CMK (cell line): Measurements from ENCODE around the gene PSD2.

Experiments
- DNase-seq: peaks from one replicate; pipeline ENCODE4 v3.0.0-alpha.2; 2010; ENCODE audit warnings: low read depth

PSD2 gene

DNA sequence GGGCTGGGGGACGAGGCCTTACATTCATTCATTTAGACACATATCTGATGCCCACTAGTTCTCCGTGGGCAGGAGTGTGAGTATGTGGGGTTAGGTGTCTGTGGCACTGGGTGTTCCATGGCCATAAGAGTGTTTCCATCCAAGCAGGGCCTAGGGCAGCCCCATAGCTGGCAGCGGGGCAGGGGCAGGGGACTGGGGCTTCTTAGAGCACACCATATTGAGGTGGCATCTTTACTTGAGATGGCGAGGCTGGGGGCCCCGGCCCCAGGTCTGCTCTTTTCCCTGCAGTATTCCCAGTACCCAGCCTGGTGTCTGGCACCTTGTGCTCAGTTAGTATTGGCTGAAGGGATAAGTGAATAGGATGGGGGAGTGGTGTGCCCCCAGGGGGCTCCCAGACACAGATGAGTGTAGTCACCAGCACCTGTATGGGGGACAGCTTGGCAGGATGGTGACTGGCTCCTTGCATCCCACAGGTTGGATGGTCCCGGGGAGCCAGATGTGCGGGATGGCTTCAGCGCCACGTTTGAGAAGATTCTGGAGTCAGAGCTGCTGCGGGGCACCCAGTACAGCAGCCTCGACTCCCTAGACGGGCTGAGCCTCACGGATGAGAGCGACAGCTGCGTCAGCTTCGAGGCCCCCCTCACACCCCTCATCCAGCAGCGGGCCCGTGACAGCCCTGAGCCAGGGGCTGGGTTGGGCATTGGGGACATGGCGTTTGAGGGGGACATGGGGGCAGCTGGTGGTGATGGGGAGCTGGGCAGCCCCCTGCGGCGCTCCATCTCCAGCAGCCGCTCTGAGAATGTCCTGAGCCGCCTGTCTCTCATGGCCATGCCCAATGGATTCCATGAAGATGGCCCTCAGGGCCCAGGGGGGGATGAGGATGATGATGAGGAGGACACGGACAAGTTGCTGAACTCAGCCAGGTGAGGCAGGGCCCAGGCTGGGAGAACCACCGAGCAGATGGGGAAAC, 17.5 kb downstream of the PSD2 start:
- DNase-seq = no peak

DNA sequence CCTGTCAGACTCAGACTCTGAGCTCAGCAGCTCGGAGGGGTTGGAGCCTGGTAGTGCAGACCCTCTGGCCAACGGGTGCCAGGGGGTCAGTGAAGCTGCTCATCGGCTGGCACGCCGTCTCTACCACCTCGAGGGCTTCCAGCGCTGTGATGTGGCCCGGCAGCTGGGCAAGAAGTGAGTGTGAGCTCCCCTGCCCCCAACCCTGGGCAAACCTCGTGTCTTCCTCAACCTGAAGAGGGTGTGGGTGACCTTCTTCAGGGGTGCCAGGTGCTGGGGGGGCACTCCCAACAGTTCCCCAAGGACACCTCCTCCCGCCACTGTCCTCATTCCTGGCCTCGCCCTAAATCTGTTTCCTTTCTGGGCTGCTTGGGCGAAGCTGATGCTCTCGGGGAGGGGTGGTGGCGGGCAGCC, 18.6 kb downstream of the PSD2 start:
- no peak for DNase-seq

DNA sequence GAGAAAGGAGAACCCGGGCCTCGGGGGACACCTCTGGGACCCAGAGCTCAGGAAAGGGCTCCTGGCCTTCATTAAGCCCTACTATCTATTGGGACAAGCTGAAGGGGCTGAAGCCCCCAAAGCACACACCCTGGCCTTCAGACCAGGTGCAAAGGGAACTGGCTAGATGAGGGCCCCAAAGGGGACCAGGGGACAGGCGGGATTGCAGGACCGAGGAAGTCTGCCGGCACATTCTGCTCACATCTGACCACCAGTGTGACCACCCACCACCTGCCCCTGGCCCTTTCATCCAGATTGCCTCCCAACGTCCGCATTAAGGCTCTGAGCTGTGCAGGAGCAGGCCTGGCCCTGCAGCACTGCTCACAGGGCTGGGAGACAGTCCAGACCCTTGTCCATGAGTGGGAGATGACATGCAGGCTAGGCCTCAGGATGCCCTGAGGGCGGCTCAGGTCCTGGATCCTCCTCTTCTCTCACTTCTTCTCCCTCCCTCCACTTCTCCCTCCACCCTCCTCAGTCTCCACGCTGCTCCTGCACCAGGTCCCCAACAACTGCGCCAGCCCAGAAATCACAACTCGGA, 19.2 kb downstream of the PSD2 start:
- DNase-seq = no peak

DNA sequence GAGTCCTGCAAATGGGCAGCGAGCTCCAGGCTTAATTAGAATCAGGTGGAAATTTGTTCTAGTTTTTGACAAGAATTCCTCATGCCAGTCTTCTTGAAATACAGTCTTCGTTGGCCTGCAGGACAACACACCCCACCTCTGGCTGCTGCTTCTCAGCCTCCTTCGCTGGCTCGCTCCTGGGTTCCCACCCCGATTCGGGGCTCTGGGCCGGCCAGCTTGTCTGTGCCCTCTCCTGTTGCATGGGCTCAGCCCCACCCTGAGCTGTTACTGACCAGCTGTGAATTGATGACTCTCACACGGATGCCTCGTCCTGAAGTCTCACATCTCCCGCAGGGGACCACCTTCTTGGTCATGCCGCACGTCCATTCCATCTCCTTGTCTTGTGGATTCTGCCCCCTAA, 21.0 kb downstream of the PSD2 start:
- DNase-seq = no peak

DNA sequence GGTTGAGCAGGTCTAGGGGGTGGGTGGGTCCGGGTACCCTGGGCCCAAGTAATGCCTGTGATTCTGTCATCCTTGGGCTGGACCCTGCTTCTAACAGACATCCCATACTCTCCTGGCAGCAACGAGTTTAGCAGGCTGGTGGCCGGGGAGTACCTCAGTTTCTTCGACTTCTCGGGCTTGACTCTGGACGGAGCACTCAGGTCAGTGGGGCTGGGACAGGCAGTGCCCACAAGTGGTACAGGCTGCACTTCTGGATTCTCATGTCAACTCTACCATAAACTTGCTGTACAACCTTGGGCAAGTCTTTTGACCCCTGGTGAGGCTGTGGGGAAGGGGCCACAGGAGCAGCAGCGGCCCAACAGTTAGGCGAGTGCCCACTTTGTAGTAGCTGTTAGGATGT, 21.8 kb downstream of the PSD2 start:
- no peak for DNase-seq

DNA sequence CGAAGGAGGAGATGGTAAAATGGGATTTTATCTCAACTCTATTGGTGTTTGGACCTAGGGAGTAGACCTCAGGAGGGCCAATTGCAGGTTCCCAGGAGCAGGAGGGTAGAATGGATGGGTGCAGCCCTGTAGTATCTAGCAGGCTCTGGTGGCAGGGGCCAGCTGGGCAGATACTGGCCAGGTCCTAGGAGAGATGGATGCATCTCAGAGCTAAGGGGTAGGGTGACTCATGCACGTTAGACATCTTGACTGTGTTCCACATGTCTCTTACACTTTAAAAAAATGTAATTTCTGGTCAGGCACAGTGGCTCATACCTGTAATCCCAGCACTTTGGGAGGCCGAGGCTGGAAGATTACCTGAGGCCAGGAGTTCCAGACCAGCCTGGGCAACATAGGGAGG, 22.4 kb downstream of the PSD2 start:
- no peak for DNase-seq

DNA sequence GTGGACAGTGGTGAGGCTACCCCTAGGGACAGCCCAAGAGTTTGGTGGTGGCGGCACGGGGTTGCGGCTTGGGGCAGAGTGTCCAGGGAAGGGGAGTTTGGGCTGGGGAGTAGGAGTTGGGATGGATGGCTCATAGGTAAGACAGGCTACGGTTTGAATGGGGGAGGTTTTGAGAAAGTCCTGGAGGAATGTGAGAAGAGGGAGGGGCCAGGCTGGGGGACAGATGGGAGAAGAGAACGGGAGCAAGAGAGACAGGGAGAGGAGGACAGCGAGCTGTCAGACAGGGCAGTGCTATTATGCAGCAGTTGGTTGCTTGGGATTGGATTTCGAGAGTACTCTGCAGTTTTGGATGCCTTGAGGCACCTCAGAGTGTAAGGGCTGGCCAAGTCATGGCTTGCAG, 24.5 kb downstream of the PSD2 start:
- DNase-seq = no peak

DNA sequence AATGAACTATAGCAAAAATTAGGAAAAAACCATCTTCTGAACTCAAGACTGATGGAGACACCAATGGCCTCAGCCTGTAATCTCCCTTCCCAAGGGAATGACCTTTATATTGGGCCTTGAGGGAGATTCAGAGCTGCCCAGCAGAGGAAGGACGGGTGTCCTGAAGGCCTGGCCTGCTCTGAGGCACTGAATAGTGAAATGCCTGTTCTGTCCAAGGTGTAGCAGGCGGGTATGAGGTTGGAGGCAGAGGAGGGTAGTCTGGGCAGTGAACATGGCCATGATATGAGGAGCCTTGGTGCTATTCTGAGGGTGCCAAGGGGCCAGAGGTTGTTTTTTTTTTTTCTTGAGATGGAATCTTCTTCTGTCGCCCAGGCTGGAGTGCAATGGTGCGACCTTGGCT, 25.0 kb downstream of the PSD2 start:
- DNase-seq = no peak

DNA sequence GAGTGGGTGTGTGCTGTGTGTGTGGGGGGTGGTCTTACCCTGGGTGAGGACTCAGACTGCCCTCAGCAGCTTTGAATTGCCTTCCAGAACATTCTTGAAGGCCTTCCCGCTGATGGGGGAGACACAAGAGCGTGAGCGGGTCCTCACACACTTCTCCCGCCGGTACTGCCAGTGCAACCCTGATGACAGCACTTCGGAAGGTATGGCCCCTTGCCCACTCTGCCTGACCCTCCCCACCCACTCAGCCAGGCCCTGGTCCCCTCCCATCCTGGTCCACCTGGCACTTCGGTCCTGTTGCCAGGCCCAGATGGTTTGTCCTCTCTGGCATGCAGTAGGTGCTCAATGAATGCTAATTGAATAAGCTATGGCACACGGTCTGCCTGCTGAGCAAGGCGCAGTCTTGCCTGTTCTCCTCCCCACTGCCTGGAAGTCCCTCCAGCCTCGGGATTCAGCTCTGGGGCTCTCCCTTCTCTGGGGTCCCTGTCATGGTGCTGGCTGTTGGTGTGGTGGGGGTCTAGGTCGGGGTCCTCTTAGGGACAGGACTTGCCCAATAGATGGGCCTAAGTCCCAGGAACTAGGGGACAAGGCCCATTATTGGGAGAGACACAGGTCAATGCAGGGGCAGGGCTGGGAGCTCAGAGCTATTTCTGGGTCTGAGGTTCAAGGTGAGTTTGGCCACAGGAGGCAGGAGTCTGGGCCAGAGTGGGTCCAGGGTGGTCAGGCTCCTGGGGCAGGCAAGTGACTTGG, 26.4 kb downstream of the PSD2 start:
- no peak for DNase-seq

DNA sequence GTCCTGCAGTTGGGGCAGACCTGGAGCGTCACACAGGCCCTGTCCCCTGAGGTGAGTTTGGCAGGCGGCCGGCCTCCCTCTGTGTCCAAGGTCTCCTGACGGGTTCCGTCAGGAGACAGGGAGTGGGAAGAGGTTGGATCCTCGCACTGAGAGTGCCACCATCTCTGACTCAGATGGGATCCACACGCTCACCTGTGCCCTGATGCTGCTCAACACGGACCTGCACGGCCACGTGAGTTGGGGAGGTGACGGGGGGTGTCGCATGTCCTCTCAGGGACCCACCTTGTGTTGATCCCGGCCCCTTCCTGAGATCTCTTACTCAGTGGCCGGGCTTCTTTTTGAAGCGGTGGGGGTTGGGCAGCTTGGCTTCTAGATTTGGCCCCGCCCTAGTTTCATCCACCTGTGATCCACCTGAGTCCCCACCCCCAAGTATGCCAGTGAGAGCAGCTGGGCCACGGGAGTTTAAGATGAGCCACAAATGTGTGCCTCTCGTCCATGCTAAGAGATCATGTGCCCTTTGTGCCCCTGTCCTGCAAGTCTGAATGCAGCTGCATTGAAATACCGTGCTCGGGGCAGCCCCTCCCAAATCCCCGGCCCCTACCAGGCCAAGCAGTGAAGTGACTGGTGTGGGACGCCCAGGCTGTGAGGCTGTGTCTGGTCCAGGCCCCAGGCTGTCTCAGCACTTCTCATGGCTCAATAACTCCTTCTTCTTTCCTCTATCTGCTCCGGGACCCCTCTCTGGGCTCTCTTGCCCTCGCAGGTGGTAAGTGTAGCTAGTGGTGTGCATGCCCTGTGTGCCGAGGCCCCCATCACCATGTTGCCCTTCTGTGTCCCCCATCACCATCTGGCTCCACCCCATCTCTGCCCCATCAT, 27.2 kb downstream of the PSD2 start:
- no peak for DNase-seq

DNA sequence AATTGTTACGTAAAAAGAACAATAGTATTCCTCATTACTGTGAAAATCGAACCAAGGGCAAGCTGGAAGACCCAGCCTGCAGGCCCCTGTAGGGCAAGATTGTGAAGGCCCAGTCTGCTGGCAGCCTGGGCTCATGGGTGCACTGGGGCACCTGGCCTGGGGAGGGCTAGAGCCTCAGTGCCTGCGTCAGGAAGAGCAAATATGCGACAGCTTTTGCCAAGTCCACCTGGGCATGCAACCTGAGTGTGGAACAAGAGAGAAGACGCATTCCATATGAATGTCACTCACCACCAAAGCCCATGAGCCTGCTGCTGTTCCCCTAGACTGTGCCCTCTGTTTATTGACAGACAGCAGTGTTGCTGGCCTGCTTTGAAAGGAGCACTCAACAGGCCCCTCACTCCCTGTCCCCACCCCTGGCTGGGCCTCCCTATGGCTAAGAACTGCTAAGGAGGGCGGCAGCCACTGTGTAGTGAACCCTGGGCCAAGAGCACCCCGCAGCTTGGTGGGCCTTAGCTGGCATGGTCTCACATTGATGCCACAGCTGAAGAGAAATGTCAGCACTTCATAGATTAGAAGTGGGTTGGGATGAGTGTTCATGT, 28.2 kb downstream of the PSD2 start:
- no peak for DNase-seq

DNA sequence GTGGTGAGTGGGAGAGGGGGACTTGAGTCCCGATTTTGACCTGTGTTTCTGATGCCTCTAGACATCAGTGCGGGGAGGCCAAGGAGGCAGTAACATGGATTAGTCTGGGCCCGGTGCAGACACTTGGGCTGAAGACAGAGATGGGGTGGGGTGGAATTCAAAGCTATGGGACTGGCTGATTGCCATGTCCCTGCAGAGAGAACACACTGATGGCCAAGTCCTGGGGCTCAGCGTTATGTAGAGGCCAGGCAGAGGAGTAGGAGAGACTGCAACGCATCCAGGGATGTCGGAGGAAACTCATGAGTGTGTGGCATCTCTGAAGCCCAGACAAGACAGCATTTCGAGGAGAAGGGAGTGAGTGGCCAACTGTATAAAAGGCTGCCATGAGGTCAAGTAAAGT, 30.1 kb downstream of the PSD2 start:
- DNase-seq = no peak

DNA sequence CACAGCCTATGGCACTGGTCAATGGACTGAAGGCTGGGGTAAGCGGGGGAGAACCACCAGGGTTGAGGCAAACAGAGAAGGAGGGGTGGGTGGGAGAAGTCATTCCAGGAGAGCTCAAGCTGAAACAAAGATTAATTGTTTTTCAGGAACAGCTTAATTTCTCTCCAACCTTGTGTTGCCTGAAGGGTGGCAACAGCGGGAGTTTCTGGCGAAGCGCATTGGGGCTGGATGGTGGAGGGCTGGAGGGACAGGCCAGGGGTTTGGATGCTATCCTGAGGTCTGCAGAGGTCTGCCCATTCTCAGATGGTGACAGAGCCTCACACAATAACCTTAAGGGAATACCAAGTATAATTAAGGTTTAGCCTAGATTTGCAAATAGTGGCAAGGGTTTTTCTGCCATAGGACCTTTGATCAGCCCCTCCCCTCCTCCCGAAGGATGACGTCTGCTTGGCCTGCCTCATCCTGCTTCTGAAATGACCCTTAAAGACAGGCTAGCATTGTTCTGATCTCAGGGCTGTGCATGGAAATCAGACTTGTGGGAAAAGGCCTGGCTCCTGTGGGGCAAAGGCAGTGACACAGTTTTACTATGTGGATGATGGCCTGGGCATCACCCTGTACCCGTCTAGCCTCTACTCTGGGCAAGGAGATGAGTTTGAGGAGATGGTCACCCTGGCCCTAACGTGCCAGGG, 32.7 kb downstream of the PSD2 start:
- no peak for DNase-seq

DNA sequence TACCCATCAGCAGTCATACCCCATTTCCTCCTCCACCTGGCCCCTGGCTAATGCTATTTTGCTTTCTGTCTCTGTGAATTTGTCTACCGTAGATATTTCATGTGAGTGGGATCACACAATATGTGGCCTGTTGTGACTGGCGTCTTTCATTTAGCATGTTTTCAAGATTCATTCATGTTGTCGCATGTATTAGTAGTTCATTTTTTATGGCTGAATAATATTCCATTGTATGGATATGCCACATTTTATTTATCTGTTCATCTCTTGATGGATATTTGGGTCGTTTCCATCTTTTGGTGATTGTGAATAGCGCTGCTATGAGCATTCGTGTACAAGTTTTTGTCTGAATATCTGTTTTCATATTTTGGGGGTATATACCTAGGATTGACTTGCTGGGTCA, 33.9 kb downstream of the PSD2 start:
- DNase-seq = no peak

DNA sequence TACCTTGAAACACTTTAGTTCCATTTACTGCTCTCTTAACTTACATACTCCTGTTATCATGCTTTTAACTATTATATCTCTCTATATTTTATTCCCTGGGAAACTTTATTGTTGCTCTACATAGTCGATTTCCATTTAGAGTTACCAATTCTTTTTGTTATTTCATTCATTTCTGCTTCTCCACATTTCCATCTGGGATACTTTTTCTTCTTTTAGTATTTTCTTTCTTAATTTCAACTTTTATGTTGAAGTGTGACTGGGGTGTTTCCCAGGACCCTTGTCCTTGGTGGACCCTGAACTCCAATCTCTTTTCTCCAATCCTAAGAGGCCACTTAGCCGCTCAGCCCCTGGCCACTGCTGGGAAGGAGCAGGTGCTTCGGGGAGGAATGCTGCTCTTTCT, 36.0 kb downstream of the PSD2 start:
- DNase-seq = no peak

DNA sequence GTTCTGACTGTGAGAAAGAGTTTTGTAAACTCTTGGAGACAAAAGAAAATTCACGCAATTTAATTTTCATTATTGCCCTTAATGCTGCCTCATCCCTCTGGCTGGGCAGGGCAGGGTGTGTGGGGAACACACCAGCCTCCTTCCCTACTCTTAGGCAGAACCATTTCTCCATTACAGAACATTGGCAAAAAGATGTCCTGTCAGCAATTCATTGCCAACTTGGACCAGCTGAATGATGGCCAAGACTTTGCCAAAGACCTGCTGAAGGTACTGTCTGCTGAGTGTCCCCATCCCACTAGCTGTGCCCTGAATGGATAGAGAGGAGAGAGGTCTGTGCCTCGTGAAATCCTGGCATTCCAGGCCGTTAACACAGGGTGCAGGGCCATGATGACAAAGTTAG, 37.9 kb downstream of the PSD2 start:
- DNase-seq = no peak

DNA sequence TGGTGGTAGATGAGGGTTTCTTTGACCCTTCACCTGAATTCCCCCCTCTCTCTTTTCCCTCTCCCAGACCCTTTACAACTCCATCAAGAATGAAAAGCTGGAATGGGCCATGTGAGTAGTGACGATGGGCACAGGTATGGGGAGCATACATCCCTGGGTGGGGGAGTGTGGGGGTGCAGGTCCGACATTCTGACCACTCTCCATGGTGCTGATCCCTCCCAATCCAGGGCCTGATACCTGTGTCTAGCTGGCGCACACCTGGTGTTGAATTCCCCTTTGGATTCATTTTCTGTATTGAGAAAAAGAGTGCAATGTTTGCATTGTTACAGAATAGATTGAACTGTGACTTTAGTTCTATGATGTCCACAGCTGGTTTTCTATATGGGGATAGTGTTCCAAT, 40.0 kb downstream of the PSD2 start:
- no peak for DNase-seq

DNA sequence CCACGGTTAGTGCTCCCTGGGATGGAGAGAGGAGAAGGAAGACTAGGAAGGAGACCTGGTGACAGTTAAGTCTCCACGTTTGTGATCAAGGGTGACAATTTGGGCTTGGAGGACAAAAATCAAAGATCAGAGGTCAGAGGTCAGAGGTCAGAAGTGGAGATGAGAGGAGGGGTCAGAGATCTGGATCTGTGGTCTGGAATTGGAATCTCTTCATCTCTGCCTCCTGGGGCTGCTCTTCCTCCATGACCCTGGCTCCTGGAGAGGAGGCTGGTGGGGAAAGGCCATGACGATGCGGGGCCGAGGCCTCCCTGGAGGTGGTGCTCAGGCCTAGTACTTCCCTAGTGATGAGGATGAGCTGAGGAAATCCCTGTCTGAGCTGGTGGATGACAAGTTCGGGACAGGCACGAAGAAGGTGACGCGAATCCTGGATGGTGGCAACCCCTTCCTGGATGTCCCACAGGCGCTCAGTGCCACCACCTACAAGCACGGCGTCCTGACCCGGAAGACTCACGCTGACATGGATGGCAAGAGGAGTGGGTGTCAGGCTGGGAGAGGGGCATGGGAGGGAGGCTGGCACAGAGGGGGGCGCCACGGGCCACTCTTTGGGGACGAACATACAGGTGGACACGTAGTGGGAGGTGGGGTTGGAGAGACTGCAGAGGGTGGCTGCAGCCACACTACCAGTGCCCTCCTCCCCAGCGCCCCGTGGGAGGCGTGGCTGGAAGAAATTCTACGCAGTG, 41.0 kb downstream of the PSD2 start:
- no peak for DNase-seq

DNA sequence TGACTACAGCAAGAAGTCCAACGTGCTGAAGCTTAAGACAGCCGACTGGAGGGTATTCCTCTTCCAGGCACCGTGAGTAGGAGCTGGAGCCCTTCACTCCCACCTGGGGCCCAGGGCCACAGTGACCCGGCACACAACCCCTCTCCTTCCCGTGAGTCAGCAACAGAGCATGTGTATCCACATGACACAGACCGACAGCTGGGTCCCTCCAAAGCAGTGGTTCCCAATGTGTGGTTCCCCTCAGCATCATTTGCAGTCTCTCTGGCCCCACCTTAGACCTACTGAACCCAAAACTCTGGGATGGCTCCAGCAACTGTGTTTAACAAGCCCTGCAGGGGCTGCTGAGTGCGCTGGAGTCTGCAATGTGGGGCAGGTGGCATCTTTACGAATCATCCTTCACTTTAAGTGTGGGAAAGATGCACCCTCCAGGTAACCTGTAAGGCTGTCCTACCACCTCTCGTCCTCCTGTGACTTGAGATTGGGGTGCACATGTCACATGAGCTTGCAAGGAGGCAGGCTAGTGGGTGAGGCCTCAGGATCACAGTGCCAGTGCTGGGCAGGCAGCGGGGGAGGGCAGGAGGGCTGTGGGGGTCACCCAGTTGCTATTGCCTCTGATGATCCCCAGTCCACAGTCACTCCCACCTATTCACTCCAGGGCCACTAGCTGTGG, 42.2 kb downstream of the PSD2 start:
- DNase-seq = no peak
